Fibroblast of lung (primary cell): ENCODE results near the gene MICAL3. TPM values are rescaled to one million over a fixed set of nuclear protein-coding genes. Genes with fewer than 3 reads are reported as not detected.

Experiments used
- DNase-seq, 2 donors: peaks; one replicate each; pipeline versions ENCODE4 v3.0.0 to v3.0.0-alpha.2; 2010; ENCODE audit warnings: low read depth in 2 of 2
- H2AFZ ChIP-seq: 2 replicates; pipeline ENCODE4 v1.5.1; 2012; ENCODE audit warnings: low read length, control low read depth, inconsistent platforms
- H3K27ac ChIP-seq: 2 replicates; pipeline ENCODE4 v1.5.1; 2011; ENCODE audit warnings: low read length, control low read depth; ENCODE audit not compliant: insufficient read depth
- H3K27me3 ChIP-seq: 2 replicates; pipeline ENCODE4 v1.5.1; 2011; ENCODE audit warnings: mild to moderate bottlenecking, low read length; ENCODE audit not compliant: control insufficient read depth, insufficient read depth
- H3K36me3 ChIP-seq: 2 replicates; pipeline ENCODE4 v1.5.1; 2011; ENCODE audit warnings: low read length; ENCODE audit not compliant: control insufficient read depth, insufficient read depth
- H3K4me1 ChIP-seq: 2 replicates; pipeline ENCODE4 v1.5.1; 2011; ENCODE audit warnings: low read length; ENCODE audit not compliant: control insufficient read depth, insufficient read depth; ENCODE audit errors: extremely low read depth
- H3K4me2 ChIP-seq: 2 replicates; pipeline ENCODE4 v1.5.1; 2011; ENCODE audit warnings: low read length, control low read depth; ENCODE audit not compliant: insufficient read depth; ENCODE audit errors: extremely low read depth
- H3K4me3 ChIP-seq, 4 experiments: fragments of 200-600 bp in 1 of 4; sonication (generic) in 1 of 4; replicated peaks in 1 of 4; 2 replicates each; pipeline ENCODE4 v1.5.1; 2011 to 2016; ENCODE audit warnings: low read length in 4 of 4, low read depth in 3 of 4, mild to moderate bottlenecking in 3 of 4, control low read depth in 2 of 4, inconsistent platforms in 1 of 4, mixed read lengths in 1 of 4; ENCODE audit not compliant: insufficient read depth in 1 of 4; ENCODE audit errors: control extremely low read depth in 1 of 4
- H3K79me2 ChIP-seq: 2 replicates; pipeline ENCODE4 v1.5.1; 2012; ENCODE audit warnings: mild to moderate bottlenecking, low read length, inconsistent platforms; ENCODE audit not compliant: control insufficient read depth, insufficient read depth
- H3K9ac ChIP-seq: 2 replicates; pipeline ENCODE4 v1.5.1; 2011; ENCODE audit warnings: mild to moderate bottlenecking, low read length, control low read depth; ENCODE audit not compliant: insufficient read depth
- H3K9me3 ChIP-seq: 2 replicates; pipeline ENCODE4 v1.5.1; 2012; ENCODE audit warnings: low read depth, low read length; ENCODE audit not compliant: control insufficient read depth, insufficient read depth
- H4K20me1 ChIP-seq: 2 replicates; pipeline ENCODE4 v1.5.1; 2011; ENCODE audit warnings: low read length; ENCODE audit not compliant: control insufficient read depth, insufficient read depth; ENCODE audit errors: extremely low read depth
- CTCF ChIP-seq, 2 donors: IDR thresholded peaks in 1 of 2; conservative IDR thresholded peaks in 1 of 2; 1 replicate in 1 of 2; 2 replicates in 1 of 2; pipeline ENCODE4 v1.5.1; 2011 to 2012; ENCODE audit warnings: low read length in 2 of 2, control low read depth in 1 of 2, inconsistent platforms in 1 of 2, low read depth in 1 of 2, mild to moderate bottlenecking in 1 of 2
- EZH2 ChIP-seq: IDR thresholded peaks from 2 replicates; pipeline ENCODE4 v1.5.1; 2012; ENCODE audit warnings: low read length, control low read depth, mild to moderate bottlenecking; ENCODE audit errors: missing control alignments
- polyA plus RNA-seq, 2 donors: library from polyadenylated mRNA; depleted of rRNA in 1 of 2; stranded (reverse) in 1 of 2; unstranded in 1 of 2; fragments of >200 nt; gene quantifications; 2 replicates each; pipeline ENCODE4 v1.2.1, GENCODE V29; 2011 to 2012; ENCODE audit warnings: missing spikeins in 1 of 2
- total RNA-seq: library from RNA; depleted of rRNA; stranded (reverse); fragments of >200 nt; gene quantifications from 2 replicates; pipeline ENCODE4 v1.2.1, GENCODE V29; 2014

Gene MICAL3
- total and polyA plus RNA-seq, 2 donors (not counting 1 experiment from before 2014, with no cell fraction given), result 10.8 to 22.6 TPM

DNA sequence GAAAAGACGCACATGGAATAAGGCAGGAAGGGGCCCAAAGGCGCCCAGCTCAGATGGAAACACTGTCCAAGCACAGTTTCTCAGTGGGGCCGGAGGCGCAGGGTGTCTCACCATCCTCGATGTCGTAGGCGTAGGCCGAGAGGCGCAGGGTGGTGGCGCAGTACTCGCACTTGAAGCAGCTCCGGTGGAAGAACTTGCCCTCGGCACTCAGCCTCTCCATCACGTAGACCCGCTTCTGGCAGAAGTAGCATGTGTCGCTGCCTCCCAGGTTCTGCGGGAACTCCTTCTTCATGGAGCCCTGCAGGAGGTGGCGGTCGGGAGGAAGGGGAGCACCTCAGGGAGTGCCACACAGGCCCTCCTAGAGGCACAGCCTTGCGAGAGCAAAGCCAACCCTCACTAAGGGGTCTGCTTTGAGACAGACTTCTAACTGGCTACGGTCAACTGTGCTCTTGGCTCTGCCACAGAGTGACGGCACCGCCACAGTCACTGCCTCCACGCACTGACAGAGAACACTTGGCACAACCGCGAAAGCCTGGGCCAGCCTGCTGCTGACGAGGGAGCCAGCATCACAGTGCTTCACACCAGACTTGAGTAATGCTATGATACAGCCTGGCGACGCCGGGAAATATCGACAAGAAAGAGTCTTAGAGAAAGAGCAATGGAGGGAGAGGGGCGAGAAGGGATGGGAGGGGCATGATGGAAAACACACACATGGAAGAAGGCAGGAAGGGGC, 152.5 kb downstream of the MICAL3 start:
- Histone ChIP-seq H3K79me2 (no peaks in the 10 kb centered on the region), H3K4me1 (no peaks in the 10 kb centered on the region), H3K9me3 (no peaks in the 10 kb centered on the region), H3K4me2 (no peak overlapping the region), H4K20me1 (no peaks in the 10 kb centered on the region), H2AFZ (no peak overlapping the region), H3K36me3 (peaks cover 6% of the 10 kb centered on the region), H3K27me3 (no peaks in the 10 kb centered on the region), H3K4me3 (no peak overlapping the region), H3K27ac (no peak overlapping the region), H3K9ac (no peak overlapping the region)
- DNase-seq, result no peak
- TF ChIP-seq CTCF (conservative IDR thresholded peaks at IDR 0.05 in 1 of 2, IDR thresholded peaks at IDR 0.05 in 1 of 2; ENCODE audit: low read depth in 1 of 2, low read length in 2 of 2), result no peak
- TF ChIP-seq EZH2, result no peak

DNA sequence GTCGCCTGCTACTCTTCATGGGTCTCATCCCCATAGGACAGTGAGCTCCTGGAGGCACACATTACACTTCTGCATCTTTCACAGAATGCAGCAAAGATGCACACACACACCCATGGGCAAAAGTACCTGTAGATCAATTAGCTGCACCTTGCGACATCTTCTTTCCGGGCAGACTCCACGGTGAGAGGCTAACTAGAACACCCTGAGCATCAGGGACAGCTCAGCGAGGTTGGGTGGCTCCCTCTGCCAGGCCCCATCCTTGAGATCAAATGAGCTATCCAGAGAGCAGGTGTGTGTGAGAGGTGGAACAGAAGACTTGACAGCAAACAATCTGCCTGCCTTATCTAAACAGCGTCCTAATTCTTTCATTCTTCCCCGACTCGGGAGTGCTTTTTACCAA, 154.0 kb downstream of the MICAL3 start:
- TF ChIP-seq CTCF (conservative IDR thresholded peaks at IDR 0.05 in 1 of 2, IDR thresholded peaks at IDR 0.05 in 1 of 2; ENCODE audit: low read depth in 1 of 2, low read length in 2 of 2), result no peak

GRCh38 chr22:17869285-17870096, 154.9 kb downstream of the MICAL3 start:
- H3K27ac ChIP-seq, result no peak overlapping the region
- no peak for DNase-seq
- TF ChIP-seq EZH2 (no peak), CTCF (conservative IDR thresholded peaks at IDR 0.05 in 1 of 2, IDR thresholded peaks at IDR 0.05 in 1 of 2; ENCODE audit: low read depth in 1 of 2, low read length in 2 of 2) (no peak)
- no peaks in the 10 kb centered on the region for H3K4me1 ChIP-seq
- no peaks in the 10 kb centered on the region for H4K20me1 ChIP-seq
- H3K4me2 ChIP-seq, result no peak overlapping the region
- peaks cover 7% of the 10 kb centered on the region for H3K36me3 ChIP-seq
- no peak overlapping the region for H2AFZ ChIP-seq
- no peak overlapping the region for H3K4me3 ChIP-seq
- H3K27me3 ChIP-seq, result no peaks in the 10 kb centered on the region
- no peaks in the 10 kb centered on the region for H3K79me2 ChIP-seq
- no peaks in the 10 kb centered on the region for H3K9me3 ChIP-seq
- H3K9ac ChIP-seq, result no peak overlapping the region

More for the DNA sequence above, 154.0 kb downstream of the MICAL3 start:
- no peaks in the 10 kb centered on the region for H3K9me3 ChIP-seq
- H3K4me1 ChIP-seq, result no peaks in the 10 kb centered on the region
- DNase-seq, result no peak
- H3K4me2 ChIP-seq, result no peak overlapping the region
- no peaks in the 10 kb centered on the region for H3K27me3 ChIP-seq
- H3K27ac ChIP-seq, result no peak overlapping the region
- H3K9ac ChIP-seq, result no peak overlapping the region
- no peaks in the 10 kb centered on the region for H4K20me1 ChIP-seq
- H2AFZ ChIP-seq, result no peak overlapping the region
- H3K4me3 ChIP-seq, result no peak overlapping the region
- no peaks in the 10 kb centered on the region for H3K79me2 ChIP-seq
- H3K36me3 ChIP-seq, result peaks cover 6% of the 10 kb centered on the region
